Testis (tissue), 2 donors: ENCODE data around the gene NABP1.

ENCODE experiments used
- CTCF ChIP-seq, 3 experiments: fragments of 450-650 bp in 2 of 3; fragments of 200-600 bp in 1 of 3; sonication (generic) in 1 of 3; IDR thresholded peaks; one replicate each; pipeline ENCODE4 v1.5.1; 2016 to 2019; ENCODE audit warnings: antibody characterized with exemption in 3 of 3, mild to moderate bottlenecking in 2 of 3, moderate library complexity in 1 of 3
- POLR2A ChIP-seq: fragments of 450-650 bp; IDR thresholded peaks from one replicate; pipeline ENCODE4 v1.6.1; 2017; ENCODE audit warnings: antibody characterized with exemption, mild to moderate bottlenecking, moderate library complexity

- TF ChIP-seq CTCF (IDR thresholded peaks at IDR 0.05) (no peak), POLR2A (no peak)
Measured at GRCh38 chr2:191664823-191665677, 12.9 kb upstream of the NABP1 start.
